NCI-H1105 (cell line): ENCODE results near the gene EFEMP2.

Experiments
- DNase-seq: peaks from one replicate; lab custom pipeline; 2025; lab: John Stamatoyannopoulos, UW

EFEMP2 gene

GRCh38 chr11:65866509-65867283 is 5.9 kb downstream of the EFEMP2 start:
- no peak for DNase-seq

DNA sequence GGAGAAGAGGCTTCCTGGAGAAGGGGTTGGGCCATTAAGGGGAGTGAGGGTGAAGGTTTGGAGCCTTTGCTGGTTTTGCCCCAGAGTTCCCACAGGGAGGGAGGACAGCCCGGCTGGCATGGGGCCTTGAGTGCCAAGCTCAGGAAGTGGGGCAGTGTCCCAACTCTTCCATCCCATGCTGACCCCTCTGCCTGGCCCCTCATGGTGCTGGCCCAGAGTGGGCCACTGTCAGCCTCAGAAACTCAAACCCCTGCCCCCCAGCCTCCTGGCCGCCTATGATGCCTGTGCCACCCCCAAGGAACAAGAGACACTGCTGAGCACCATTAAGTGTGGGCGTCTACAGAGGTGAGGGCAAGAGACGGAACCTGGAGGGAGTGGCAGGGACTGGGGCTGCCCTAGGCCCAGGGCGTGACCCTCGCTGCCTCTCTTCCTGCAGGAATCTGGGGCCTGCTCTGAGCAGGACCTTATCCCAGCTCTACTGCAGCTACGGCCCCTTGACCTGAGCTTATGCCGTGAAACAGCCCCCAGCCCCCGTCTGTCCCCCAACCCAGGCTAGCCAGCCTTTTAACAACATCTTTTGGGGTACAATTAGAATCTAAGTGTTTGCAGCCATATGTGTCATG is 6.9 kb downstream of the EFEMP2 start:
- no peak for DNase-seq

- no peak for DNase-seq
Measured at GRCh38 chr11:65864706-65865471, 7.7 kb downstream of the EFEMP2 start.

- DNase-seq: no peak
Measured at GRCh38 chr11:65863889-65864705, 8.5 kb downstream of the EFEMP2 start.

GRCh38 chr11:65862941-65863888 is 9.4 kb downstream of the EFEMP2 start:
- no peak for DNase-seq

DNA sequence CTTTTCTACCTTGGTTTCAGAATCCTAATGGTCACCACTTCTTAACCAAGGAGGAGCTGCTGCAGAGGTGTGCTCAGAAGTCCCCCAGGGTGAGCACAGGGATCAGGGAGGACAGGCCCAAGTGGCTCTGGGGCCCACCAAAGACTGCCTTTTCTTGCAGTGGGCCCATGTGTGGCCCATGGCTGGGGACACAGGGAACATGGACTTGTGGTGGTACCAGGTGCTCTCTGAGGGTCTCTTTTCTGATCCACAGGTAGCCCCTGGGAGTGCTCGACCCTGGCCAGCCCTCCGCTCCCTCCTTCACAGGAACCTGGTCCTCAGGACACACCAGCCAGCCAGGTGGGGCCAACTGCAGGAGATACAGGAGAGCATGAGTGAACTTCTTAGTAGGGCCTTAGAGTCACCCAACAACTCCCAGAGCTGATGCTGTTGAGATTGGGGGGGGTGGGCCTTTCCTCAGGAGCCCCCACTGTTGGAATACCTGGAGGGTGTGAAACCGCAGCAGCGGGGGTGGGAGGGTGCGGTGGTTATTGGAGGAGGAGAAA is 10.3 kb downstream of the EFEMP2 start:
- DNase-seq: no peak

- no peak for DNase-seq
Measured at GRCh38 chr11:65861533-65862183, 10.9 kb downstream of the EFEMP2 start.

DNA sequence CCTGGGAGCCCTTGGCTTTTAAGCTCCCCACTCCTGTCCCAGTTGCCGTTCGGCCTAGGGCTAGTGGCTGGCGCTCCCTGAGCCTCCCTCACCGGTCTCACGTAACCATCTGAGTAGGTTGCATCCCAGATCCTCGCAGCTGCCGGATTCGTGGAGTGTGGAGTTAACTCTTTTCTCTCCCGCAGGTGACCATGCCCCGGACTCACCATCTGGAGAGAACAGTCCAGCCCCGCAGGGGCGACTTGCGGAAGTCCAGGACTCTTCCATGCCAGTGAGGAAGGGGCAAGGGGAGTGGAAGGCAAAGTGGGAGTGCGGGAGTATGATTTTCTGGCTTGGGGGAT is 11.5 kb downstream of the EFEMP2 start:
- DNase-seq: no peak

DNA sequence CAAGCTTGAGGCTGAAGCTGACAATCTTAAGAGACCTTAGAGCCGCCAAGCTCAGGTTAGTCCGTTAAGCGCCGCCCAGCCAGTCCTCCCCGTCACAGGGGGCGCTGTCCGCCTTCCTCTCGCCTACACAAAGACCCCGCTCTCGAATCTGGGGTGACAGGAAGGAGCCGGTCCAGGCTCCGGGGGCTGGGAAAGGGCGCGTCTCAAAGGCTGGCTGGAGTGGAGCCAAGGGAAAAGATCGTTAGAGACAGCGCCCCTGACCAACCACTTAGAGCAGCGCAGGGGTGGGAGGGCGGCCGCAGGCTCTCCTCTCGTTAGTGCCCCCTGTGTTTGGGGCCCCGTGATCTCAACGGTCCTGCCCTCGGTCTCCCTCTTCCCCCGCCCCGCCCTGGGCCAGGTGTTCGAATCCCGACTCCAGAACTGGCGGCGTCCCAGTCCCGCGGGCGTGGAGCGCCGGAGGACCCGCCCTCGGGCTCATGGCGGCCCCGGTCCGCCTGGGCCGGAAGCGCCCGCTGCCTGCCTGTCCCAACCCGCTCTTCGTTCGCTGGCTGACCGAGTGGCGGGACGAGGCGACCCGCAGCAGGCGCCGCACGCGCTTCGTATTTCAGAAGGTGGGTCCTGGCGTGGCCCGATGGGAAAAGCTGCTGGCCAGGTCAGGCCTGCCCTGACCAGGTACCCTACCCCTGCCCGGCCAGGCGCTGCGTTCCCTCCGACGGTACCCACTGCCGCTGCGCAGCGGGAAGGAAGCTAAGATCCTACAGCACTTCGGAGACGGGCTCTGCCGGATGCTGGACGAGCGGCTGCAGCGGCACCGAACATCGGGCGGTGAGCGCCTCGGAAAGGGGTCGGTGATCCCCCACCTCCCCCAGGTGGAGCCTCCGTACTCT is 12.1 kb downstream of the EFEMP2 start, which contains the start of gene MUS81:
MUS81 (plus strand) TSS at position 156 of the 887 bp plus-strand sequence; CDS start at position 477, 321 bp downstream.
- DNase-seq: peak; percentile 96

DNA sequence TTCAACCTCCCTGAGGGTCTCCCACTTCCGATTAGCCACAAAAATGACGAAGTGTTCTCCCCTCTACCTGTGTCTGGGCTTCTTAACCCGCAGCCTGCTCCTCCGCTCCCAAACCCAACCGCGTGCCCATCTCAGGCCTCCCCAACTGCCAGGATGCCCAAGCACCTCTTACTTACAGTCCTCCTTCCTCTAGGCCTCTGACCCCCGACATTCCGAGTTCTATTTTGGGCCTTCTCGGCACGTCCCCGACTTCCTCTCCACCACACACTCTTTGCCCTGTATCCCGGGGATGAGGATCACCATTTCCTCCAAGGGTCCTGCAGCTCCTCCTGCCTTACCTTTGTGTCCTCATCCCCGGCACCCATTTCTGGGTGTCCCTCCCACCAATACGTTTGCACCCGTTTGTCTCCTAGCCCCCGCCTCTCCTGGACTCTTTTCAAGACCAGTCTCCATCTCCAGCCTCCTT is 12.8 kb downstream of the EFEMP2 start:
- peak; percentile 62 for DNase-seq

DNA sequence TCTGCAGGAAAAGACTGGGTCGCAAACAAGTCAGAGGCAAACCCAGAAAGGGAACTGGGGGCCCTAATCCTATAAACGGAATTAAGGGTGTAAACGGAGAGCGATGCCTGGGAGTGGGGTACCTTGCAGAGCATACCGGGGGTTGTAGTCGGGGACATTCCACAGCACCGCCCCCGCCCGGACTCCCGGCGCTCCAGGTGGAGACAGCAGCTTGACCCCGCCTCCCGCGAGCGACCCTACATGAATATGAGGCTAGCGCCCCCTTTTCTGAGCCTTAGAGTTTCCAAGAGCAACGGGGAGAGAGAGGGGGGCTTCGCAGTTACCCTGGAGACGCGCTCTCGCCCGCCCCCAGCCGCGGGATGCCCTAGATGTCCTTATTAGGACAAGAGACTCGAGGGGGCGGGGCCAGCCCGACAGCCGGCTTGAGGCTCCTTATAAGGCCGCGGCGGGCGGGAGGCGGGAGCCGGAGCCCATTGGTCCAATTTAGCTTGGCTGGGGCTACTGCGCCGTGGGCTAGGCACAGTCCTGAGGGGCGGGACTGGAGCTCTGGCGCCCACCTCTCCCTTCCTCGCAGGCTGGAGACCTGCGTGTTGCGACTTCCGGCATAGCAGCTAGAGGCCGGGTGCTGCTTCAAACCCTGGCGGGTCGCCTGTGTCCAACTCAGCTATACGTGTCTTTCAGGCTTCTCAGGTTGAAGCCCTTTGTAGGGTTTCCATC is 13.3 kb downstream of the EFEMP2 start:
- peak; percentile 98 for DNase-seq

DNA sequence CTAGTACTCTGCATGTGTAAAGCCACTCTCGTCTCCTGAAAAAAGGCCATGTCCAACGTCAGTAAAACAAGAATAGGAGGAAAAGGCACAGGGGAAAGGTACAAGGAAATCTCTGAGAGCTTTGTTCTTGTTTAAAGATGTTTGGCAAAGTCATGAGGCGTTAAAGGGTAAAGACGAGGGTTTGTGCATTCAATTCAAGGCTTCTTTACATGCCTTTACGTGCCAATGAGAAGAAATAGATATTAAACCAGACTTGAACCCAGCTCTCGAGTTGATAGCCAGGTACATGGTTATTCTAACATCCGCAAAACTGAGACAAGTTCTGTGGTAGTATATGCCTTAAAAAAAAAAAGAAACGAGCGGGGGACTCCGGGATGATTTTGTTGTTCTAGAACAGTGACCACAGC is 13.9 kb downstream of the EFEMP2 start:
- no peak for DNase-seq

DNA sequence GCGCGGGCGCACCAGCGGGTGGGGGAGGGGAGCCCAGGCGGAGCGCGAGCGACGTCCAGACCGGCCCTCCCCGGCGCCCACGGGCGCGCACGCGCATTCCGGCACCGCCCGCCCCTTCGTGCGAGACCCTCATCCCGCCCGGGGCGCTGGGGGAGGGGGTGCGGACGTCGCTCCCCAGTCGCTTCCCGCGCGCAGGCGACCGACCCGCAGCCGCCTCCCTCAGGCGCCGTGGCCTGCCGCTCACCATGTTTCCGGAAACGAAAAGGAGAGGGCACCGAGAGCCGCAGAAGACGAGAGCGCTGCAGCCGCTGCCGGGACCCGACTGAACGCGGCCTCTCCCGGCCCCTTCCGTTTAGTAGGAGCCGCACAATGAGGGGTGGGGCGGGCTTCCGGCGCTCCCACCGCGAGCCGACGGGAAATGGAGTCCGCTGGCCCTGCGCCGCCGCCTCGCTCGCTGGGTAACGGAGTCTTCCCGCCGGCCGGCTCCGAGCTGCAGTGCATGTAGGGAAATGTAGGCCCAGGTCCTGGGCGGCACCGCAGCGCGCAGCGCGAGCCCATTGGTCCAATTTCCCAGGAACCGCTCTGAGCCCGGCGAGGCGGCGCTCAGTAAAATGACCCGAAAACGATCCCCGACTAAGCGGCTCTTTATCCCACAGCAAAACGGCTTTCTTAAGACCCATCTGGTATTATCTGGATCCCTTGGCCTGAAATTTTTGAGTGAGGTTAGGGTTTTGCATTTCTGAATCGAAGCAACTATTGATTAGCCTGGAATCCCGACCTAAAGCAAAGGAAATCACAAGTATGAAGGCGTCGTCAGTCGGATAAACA is 14.5 kb downstream of the EFEMP2 start, which contains the start of gene CFL1:
CFL1 (minus strand) TSS at position 328 of the 828 bp plus-strand sequence; CDS start at position 247, 81 bp downstream.
- peak; percentile 97 for DNase-seq

DNA sequence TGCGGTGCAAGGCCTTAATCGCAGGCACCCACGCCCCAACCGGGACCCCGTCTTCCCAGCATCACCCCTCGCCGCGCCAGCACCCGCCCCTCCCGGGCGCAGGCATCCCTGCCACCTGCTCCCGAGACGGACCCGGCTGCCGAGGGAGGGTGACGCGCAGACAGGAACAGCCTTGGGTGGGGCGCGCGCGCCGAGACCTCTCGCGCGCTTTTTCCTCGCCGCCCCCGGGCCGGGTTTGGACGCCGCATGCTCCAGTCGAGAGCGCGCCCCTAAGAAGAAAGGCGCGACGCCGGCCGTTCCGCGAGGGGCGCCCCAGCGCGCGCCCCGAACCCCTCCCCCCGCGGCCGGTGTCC is 15.1 kb downstream of the EFEMP2 start:
- peak; percentile 32 for DNase-seq

GRCh38 chr11:65856689-65857499 is 15.7 kb downstream of the EFEMP2 start:
- peak; percentile 57 for DNase-seq

DNA sequence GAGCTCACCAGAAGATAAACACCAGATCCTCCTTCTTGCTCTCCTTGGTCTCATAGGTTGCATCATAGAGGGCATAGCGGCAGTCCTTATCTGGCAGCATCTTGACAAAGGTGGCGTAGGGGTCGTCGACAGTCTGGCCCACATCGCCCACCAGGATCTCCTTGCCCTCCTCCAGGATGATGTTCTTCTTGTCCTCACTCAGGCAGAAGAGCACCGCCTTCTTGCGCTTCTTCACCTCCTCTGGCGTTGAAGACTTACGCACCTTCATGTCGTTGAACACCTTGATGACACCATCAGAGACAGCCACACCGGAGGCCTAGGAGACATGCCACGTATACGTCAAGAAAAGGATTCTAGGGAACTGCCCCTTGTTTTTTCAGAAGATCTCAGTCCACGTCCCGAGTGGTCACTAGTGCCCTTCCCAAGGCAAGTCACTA is 16.7 kb downstream of the EFEMP2 start:
- DNase-seq: no peak
